ENCODE results near the gene PRDM8. TPM values are rescaled to one million over a fixed set of nuclear protein-coding genes. Genes with fewer than 3 reads are reported as not detected.

The PRDM8 gene
- total RNA-seq, 4 donors from 2014 or later, result 4.5 to 13.1 (median 12.6) TPM

DNA sequence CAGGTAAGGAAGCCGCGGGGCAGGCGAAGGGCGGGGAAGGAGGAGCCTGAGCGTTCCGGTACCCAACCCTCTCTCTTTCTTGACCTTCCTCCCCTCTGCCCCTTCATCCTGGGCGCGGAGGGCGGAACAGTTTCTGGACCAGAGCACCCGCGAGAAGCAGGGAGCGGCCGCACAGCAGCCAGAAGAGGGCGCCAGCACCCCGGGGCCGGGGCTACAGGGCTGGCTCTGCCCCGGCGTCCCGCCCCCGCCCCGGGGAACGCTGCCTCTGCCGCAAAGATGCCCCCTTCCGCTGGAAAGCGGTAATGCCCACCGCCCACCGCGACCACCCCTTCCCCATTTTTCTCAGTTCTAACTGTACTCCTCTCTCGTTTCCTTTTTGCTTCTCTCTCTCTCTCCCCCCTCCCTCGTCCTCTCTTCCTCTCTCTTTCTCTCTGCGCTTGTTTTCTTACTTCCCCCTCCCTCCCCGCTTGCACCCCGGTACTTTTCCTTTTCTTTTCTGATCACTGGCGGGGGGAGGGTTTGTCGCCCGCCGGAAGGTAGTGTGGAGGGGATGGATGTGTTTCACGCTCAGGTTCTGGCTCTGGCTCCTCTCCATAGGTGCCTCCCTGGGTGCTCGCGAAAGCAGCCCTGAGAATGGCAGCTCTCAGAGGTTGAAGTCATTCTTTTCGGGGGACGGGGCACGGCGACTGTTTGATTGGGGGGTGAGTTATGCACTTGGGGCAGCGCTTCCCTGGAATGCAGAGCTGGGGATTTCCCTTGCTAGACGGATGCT lies 13.1 kb upstream of the PRDM8 start:
- H3K36me3 ChIP-seq, result no peaks in the 10 kb centered on the region
- peaks cover 0 to 12% of the 10 kb centered on the region in 2 donors for H3K4me1 ChIP-seq
- no peaks in the 10 kb centered on the region for H3K27me3 ChIP-seq
- no peaks in the 10 kb centered on the region for H3K9me3 ChIP-seq
- peak; percentile 88 to 93 for DNase-seq
- H3K27ac ChIP-seq, result peak overlapping the region; percentile 88 to 91
- TF ChIP-seq, protein P1, sequence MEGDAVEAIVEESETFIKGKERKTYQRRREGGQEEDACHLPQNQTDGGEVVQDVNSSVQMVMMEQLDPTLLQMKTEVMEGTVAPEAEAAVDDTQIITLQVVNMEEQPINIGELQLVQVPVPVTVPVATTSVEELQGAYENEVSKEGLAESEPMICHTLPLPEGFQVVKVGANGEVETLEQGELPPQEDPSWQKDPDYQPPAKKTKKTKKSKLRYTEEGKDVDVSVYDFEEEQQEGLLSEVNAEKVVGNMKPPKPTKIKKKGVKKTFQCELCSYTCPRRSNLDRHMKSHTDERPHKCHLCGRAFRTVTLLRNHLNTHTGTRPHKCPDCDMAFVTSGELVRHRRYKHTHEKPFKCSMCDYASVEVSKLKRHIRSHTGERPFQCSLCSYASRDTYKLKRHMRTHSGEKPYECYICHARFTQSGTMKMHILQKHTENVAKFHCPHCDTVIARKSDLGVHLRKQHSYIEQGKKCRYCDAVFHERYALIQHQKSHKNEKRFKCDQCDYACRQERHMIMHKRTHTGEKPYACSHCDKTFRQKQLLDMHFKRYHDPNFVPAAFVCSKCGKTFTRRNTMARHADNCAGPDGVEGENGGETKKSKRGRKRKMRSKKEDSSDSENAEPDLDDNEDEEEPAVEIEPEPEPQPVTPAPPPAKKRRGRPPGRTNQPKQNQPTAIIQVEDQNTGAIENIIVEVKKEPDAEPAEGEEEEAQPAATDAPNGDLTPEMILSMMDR (IDR thresholded peaks at IDR 0.05), result peak; percentile 72 to 98 (median 91)
- TF ChIP-seq POLR2A (IDR thresholded peaks at IDR 0.05), result peak in 1 of 2 donors; percentile 42
- peak overlapping the region; percentile 57 to 60 for H3K4me3 ChIP-seq
- intact Hi-C loops (cut with DNase I; ENCODE audit: low total_unique reads), result no loop called here

DNA sequence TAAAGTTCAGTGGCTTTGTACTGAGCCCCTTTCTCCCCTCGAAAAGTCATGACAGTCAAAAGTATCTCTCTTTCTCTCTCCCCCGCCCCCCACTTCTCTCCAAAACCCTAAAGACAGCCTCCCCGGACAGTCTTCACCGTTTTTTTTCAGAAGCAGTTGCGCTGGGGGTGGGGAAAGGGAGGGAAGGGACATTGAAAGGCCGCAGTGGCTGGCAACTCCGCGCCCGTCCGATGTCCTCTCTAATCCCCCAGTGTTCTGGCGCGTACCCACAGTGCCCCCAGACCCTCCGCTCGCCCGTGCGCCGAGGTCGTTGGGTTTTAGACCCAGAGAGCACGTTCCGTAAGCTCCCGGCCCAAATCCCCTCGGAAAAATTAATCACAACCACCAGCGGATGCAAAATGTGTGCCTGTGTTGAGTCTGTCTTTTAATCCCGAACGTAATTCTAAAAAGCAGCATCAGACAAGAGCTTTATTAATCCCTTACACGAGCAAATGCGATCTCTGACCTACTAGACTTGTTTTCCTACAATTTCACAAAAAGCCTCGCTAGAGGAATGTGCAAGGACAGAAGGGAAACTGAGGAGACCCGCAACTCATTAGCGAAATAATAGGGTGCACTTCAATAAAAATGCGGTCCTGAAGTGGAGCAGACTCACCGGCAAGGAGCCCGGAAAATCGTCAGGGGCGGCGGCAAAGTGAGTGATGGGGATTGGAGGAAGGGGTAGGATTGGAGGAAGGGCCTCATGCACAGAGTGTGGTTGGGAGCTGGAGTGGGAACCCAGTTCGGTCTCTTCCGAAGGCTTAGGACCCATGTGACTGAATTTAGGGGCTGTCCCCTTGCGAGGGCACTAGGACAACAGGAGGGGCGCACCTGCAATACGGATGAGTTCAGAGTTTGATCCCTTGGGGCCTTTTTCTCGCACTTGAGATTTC lies 12.2 kb upstream of the PRDM8 start:
- no peaks in the 10 kb centered on the region for H3K27me3 ChIP-seq
- intact Hi-C loops (cut with DNase I; ENCODE audit: low total_unique reads), result no loop called here
- DNase-seq, result peak in 1 of 2 donors; percentile 40

DNA sequence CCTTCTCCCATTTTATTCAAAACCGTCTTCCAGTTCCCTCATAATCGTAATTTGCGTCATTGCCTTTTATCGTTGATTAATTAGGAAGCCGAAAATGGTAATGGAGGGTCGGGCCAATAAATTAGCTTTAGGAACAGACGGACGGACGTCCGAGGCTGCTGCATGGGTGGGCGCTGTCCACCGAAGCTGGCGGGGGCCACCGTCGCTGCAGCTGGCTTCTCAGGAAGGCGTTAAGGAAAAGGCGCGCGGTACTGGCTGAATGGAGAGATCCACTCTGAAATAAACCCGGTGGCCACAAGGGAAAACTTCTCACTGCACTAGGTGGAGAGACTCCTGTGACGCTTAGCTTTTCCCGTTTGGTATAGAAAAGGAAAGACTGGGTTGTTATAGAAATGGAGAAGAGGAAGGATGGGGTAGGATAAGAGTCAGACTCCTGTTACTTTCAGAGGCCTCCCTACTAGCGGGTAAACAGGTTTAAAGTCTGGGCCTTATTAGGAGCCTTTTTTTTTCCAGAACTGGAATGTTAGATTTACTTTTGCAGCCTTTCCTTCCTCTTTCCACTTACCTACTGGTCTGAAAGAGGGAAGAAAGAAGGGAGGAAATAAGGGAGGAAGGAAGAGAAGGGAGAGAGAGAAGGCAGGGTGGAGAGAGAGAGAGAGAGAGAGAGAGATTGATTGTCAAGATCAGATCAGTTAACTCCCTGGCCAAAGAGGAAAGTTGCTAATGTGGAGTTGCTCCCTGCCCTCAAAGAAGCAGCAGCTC lies 11.3 kb upstream of the PRDM8 start:
- Histone ChIP-seq H3K36me3 (no peaks in the 10 kb centered on the region), H3K27ac (no peak overlapping the region), H3K9me3 (no peaks in the 10 kb centered on the region), H3K4me1 (peaks cover 0 to 12% of the 10 kb centered on the region in 2 donors), H3K27me3 (no peaks in the 10 kb centered on the region), H3K4me3 (peak overlapping the region; percentile 57 to 60)
- intact Hi-C loops (cut with DNase I; ENCODE audit: low total_unique reads), result no loop called here
- no peak for DNase-seq
- no peak for TF ChIP-seq POLR2A (IDR thresholded peaks at IDR 0.05)
- TF ChIP-seq, protein P1 (IDR thresholded peaks at IDR 0.05), result no peak

More for the DNA sequence above, 12.2 kb upstream of the PRDM8 start:
- peak in 1 of 2 donors; percentile 25 for TF ChIP-seq POLR2A (IDR thresholded peaks at IDR 0.05)
- TF ChIP-seq, protein P1 (IDR thresholded peaks at IDR 0.05), result no peak
- Histone ChIP-seq H3K9me3 (no peaks in the 10 kb centered on the region), H3K36me3 (no peaks in the 10 kb centered on the region), H3K4me1 (peaks cover 0 to 12% of the 10 kb centered on the region in 2 donors), H3K27ac (peak overlapping the region; percentile 88 to 91), H3K4me3 (peak overlapping the region; percentile 57 to 60)

DNA sequence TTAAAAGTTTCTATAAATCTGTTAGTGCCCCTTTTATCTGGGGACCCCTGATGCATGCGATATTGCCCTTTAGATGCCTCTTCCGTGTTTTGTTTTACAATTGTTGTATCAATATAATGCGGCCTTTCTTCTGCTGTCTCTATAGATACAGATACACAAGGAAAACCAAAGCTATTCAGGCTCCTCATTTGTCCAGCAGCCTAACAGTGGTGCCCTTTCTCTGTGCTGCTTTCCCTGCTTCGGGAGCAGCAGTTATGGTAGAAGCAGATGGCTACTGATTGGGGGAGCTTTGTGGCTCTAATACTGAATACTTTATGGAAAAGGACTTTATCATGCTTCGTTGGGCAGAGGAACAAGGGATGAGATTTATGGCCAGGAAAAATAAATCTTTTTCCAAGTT lies 10.6 kb upstream of the PRDM8 start:
- intact Hi-C loops (cut with DNase I; ENCODE audit: low total_unique reads), result no loop called here
- H3K27ac ChIP-seq, result no peak overlapping the region
- no peak overlapping the region for H3K4me3 ChIP-seq
- H3K4me1 ChIP-seq, result peaks cover 0 to 12% of the 10 kb centered on the region in 2 donors
- TF ChIP-seq, protein P1 (IDR thresholded peaks at IDR 0.05), result no peak
- no peak for TF ChIP-seq POLR2A (IDR thresholded peaks at IDR 0.05)
- no peaks in the 10 kb centered on the region for H3K36me3 ChIP-seq
- DNase-seq, result no peak
- H3K9me3 ChIP-seq, result no peaks in the 10 kb centered on the region
- H3K27me3 ChIP-seq, result no peaks in the 10 kb centered on the region

Measured in uterus (tissue), 4 donors.